Measurements from ENCODE around the gene DECR2.

DECR2 gene

GRCh38 chr16:442976-443375 is 41.3 kb downstream of the DECR2 start:
- H3K9ac ChIP-seq (ENCODE audit: low read length), result no peak overlapping the region
- no peak overlapping the region for H3K4me3 ChIP-seq (ENCODE audit: insufficient read depth, low read length, poor library complexity, severe bottlenecking)
- no peak overlapping the region for H3K27ac ChIP-seq (ENCODE audit: low read depth, low read length)
- H3F3A ChIP-seq (ENCODE audit: insufficient read depth), result no peaks in the 10 kb centered on the region
- no peak overlapping the region for H2AFZ ChIP-seq (ENCODE audit: low read depth, low read length, severe bottlenecking)
- H3K36me3 ChIP-seq (ENCODE audit: low read length), result no peaks in the 10 kb centered on the region
- H3K79me2 ChIP-seq (ENCODE audit: insufficient read depth, low read length), result peaks cover 5% of the 10 kb centered on the region; the same call in 1 of the 2 replicates
- H3K9me3 ChIP-seq (ENCODE audit: insufficient read depth, low read length), result no peaks in the 10 kb centered on the region
- H3K27me3 ChIP-seq (ENCODE audit: low read length), result no peaks in the 10 kb centered on the region
- H3K4me2 ChIP-seq (ENCODE audit: low read depth, low read length, poor library complexity, severe bottlenecking), result no peak overlapping the region
- TF ChIP-seq CTCF (IDR thresholded peaks at IDR 0.05; ENCODE audit: insufficient read depth, low read length, poor library complexity, severe bottlenecking), result no peak
- TF ChIP-seq EZH2phosphoT487 (conservative IDR thresholded peaks at IDR 0.05; ENCODE audit: low read length), result no peak
- H4K20me1 ChIP-seq (ENCODE audit: low read depth, low read length), result no peaks in the 10 kb centered on the region
- no peaks in the 10 kb centered on the region for H3K9me2 ChIP-seq (replicated peaks; ENCODE audit: insufficient read depth, low read length)

GRCh38 chr16:444027-444426 is 42.3 kb downstream of the DECR2 start:
- H4K20me1 ChIP-seq (ENCODE audit: low read depth, low read length), result no peaks in the 10 kb centered on the region
- no peak overlapping the region for H3K27ac ChIP-seq (ENCODE audit: low read depth, low read length)
- no peaks in the 10 kb centered on the region for H3K27me3 ChIP-seq (ENCODE audit: low read length)
- no peaks in the 10 kb centered on the region for H3F3A ChIP-seq (ENCODE audit: insufficient read depth)
- H3K4me3 ChIP-seq (ENCODE audit: insufficient read depth, low read length, poor library complexity, severe bottlenecking), result no peak overlapping the region
- no peak overlapping the region for H2AFZ ChIP-seq (ENCODE audit: low read depth, low read length, severe bottlenecking)
- TF ChIP-seq EZH2phosphoT487 (conservative IDR thresholded peaks at IDR 0.05; ENCODE audit: low read length) (no peak), CTCF (IDR thresholded peaks at IDR 0.05; ENCODE audit: insufficient read depth, low read length, poor library complexity, severe bottlenecking) (no peak)
- no peaks in the 10 kb centered on the region for H3K9me3 ChIP-seq (ENCODE audit: insufficient read depth, low read length)
- H3K36me3 ChIP-seq (ENCODE audit: low read length), result no peaks in the 10 kb centered on the region
- no peak overlapping the region for H3K4me2 ChIP-seq (ENCODE audit: low read depth, low read length, poor library complexity, severe bottlenecking)
- H3K79me2 ChIP-seq (ENCODE audit: insufficient read depth, low read length), result peaks cover 5% of the 10 kb centered on the region; the same call in 1 of the 2 replicates
- no peaks in the 10 kb centered on the region for H3K9me2 ChIP-seq (replicated peaks; ENCODE audit: insufficient read depth, low read length)
- no peak overlapping the region for H3K9ac ChIP-seq (ENCODE audit: low read length)

- H2AFZ ChIP-seq (ENCODE audit: low read depth, low read length, severe bottlenecking), result no peak overlapping the region
- H3K9ac ChIP-seq (ENCODE audit: low read length), result no peak overlapping the region
- H3K79me2 ChIP-seq (ENCODE audit: insufficient read depth, low read length), result peaks cover 5% of the 10 kb centered on the region; the same call in 1 of the 2 replicates
- no peaks in the 10 kb centered on the region for H3F3A ChIP-seq (ENCODE audit: insufficient read depth)
- no peaks in the 10 kb centered on the region for H3K9me3 ChIP-seq (ENCODE audit: insufficient read depth, low read length)
- no peak overlapping the region for H3K4me3 ChIP-seq (ENCODE audit: insufficient read depth, low read length, poor library complexity, severe bottlenecking)
- no peaks in the 10 kb centered on the region for H3K9me2 ChIP-seq (replicated peaks; ENCODE audit: insufficient read depth, low read length)
- H3K27me3 ChIP-seq (ENCODE audit: low read length), result no peaks in the 10 kb centered on the region
- no peaks in the 10 kb centered on the region for H4K20me1 ChIP-seq (ENCODE audit: low read depth, low read length)
- no peak overlapping the region for H3K4me2 ChIP-seq (ENCODE audit: low read depth, low read length, poor library complexity, severe bottlenecking)
- no peaks in the 10 kb centered on the region for H3K36me3 ChIP-seq (ENCODE audit: low read length)
- H3K27ac ChIP-seq (ENCODE audit: low read depth, low read length), result no peak overlapping the region
- no peak for TF ChIP-seq CTCF (IDR thresholded peaks at IDR 0.05; ENCODE audit: insufficient read depth, low read length, poor library complexity, severe bottlenecking)
- no peak for TF ChIP-seq EZH2phosphoT487 (conservative IDR thresholded peaks at IDR 0.05; ENCODE audit: low read length)
Measured at GRCh38 chr16:445566-445965, 43.9 kb downstream of the DECR2 start.

All from SU-DHL-6 (cell line).